HepG2 (cell line): ENCODE results near the gene USP2. TPM values are rescaled to one million over a fixed set of nuclear protein-coding genes. Genes with fewer than 3 reads are reported as not detected.

Experiments used
- ATAC-seq: fragments of 200-7000 bp; cut with Tn5 transposase; 3 replicates; pipeline ENCODE4 v1.9.1; 2020; ENCODE audit warnings: mild to moderate bottlenecking, moderate library complexity
- BruUV-seq: library from RNA; stranded (reverse); fragments of 400-500 nt; replicated peaks from 2 replicates; lab custom pipeline; 2021; lab: Mats Ljungman, UMichigan
- CTCF ChIA-PET: fragments of 300-600 bp; formaldehyde crosslinking; extraction: SDS; loops from one replicate; lab custom pipeline; 2021; ENCODE audit warnings: low total read pairs, inconsistent platforms, low intra/inter-chr PET ratio; lab: Yijun Ruan, JAX
- POLR2A ChIA-PET: fragments of 350-600 bp; sonication (Branson Sonifier 250); formaldehyde crosslinking; loops from one replicate; lab custom pipeline; 2020; ENCODE audit warnings: antibody characterized with exemption, inconsistent platforms; lab: Yijun Ruan, JAX
- DNase-seq: peaks from one replicate; pipeline ENCODE4 v3.0.0-alpha.2; 2015; ENCODE audit warnings: low spot score
- FAIRE-seq: peaks from 3 replicates; lab custom pipeline; 2011; peaks lifted over from hg19 to GRCh38; lab: Jason Lieb, UNC
- H2AFZ ChIP-seq: one replicate; pipeline ENCODE4 v1.6.1; 2011; ENCODE audit warnings: low read length, inconsistent platforms
- H3K27ac ChIP-seq: fragments of 300-600 bp; 3 replicates; pipeline ENCODE4 v1.8.0; 2011; ENCODE audit warnings: mixed run types, mild to moderate bottlenecking, mixed read lengths, low read length, inconsistent platforms; ENCODE audit not compliant: insufficient read depth; ENCODE audit errors: extremely low read length
- H3K27me3 ChIP-seq, 2 experiments: fragments of 200-600 bp in 1 of 2; 2 replicates in 1 of 2; 3 replicates in 1 of 2; pipeline versions ENCODE4 v1.6.0 to v1.8.0; 2011; ENCODE audit warnings: low read length in 2 of 2, mild to moderate bottlenecking in 2 of 2, moderate library complexity in 2 of 2, inconsistent platforms in 1 of 2; ENCODE audit not compliant: insufficient read depth in 2 of 2, control insufficient read depth in 1 of 2
- H3K36me3 ChIP-seq, 2 experiments: fragments of 200-600 bp in 1 of 2; replicated peaks in 1 of 2; 2 replicates in 1 of 2; 3 replicates in 1 of 2; pipeline versions ENCODE4 v1.5.1 to v1.8.0; 2011; ENCODE audit warnings: low read length in 2 of 2, inconsistent platforms in 1 of 2; ENCODE audit not compliant: insufficient read depth in 2 of 2, control insufficient read depth in 1 of 2
- H3K4me1 ChIP-seq: 2 replicates; pipeline ENCODE4 v1.5.1; 2012; ENCODE audit warnings: low read length, inconsistent platforms; ENCODE audit not compliant: insufficient read depth
- H3K4me2 ChIP-seq: 2 replicates; pipeline ENCODE4 v1.6.0; 2011; ENCODE audit warnings: low read depth, low read length, inconsistent platforms
- H3K4me3 ChIP-seq, 3 experiments: fragments of 200-600 bp in 1 of 3; sonication (generic), shearing (Covaris generic) in 1 of 3; replicated peaks in 1 of 3; 2 replicates each; pipeline ENCODE4 v1.5.1; 2011 to 2016; ENCODE audit warnings: low read length in 3 of 3, inconsistent platforms in 2 of 3, low read depth in 2 of 3, mild to moderate bottlenecking in 2 of 3, control low read depth in 1 of 3, mixed read lengths in 1 of 3; ENCODE audit not compliant: insufficient read depth in 1 of 3
- H3K79me2 ChIP-seq: one replicate; pipeline ENCODE4 v1.6.1; 2011; ENCODE audit warnings: low read length, inconsistent platforms; ENCODE audit not compliant: insufficient read depth
- H3K9ac ChIP-seq: 2 replicates; pipeline ENCODE4 v1.6.0; 2011; ENCODE audit warnings: mild to moderate bottlenecking, low read depth, low read length, inconsistent platforms; ENCODE audit not compliant: insufficient read depth
- H3K9me3 ChIP-seq: 2 replicates; pipeline ENCODE4 v1.5.1; 2012; ENCODE audit warnings: mild to moderate bottlenecking, low read length
- H4K20me1 ChIP-seq: 2 replicates; pipeline ENCODE4 v1.6.0; 2011; ENCODE audit warnings: inconsistent platforms, mild to moderate bottlenecking, low read length, moderate library complexity; ENCODE audit not compliant: insufficient read depth
- ARHGAP35 ChIP-seq: sonication (generic); formaldehyde crosslinking; IDR thresholded peaks from 2 replicates; pipeline ENCODE4 v1.9.0; 2022; ENCODE audit warnings: mild to moderate bottlenecking, inconsistent platforms, moderate library complexity, missing genetic modification reagents, borderline replicate concordance
- BCL6 ChIP-seq: IDR thresholded peaks from 2 replicates; pipeline ENCODE4 v1.6.1; 2016; ENCODE audit warnings: missing genetic modification reagents, missing compliant biosample characterization
- BHLHE40 ChIP-seq: IDR thresholded peaks from 2 replicates; pipeline ENCODE4 v1.6.1; 2011; ENCODE audit warnings: low read length, improper control_type of control experiment
- DBP ChIP-seq: sonication (generic); formaldehyde crosslinking; IDR thresholded peaks from 2 replicates; pipeline ENCODE4 v1.4.0; 2020; ENCODE audit warnings: missing genetic modification reagents; ENCODE audit errors: not compliant biosample characterization
- FOXA1 ChIP-seq, 2 experiments: fragments of 450-650 bp in 1 of 2; sonication (generic) in 1 of 2; formaldehyde crosslinking in 1 of 2; IDR thresholded peaks; 2 replicates each; pipeline versions ENCODE4 v1.4.0 to v1.6.1; 2016 to 2020; ENCODE audit warnings: missing genetic modification reagents in 1 of 2
- FOXA3 ChIP-seq: IDR thresholded peaks from 2 replicates; pipeline ENCODE4 v1.6.1; 2016; ENCODE audit warnings: missing genetic modification reagents, missing compliant biosample characterization
- HNF4A ChIP-seq: sonication (generic); formaldehyde crosslinking; IDR thresholded peaks from 2 replicates; pipeline ENCODE4 v1.4.0; 2020; ENCODE audit warnings: missing genetic modification reagents
- MED1 ChIP-seq: sonication (generic); formaldehyde crosslinking; IDR thresholded peaks from 2 replicates; pipeline ENCODE4 v1.4.0; 2020; ENCODE audit warnings: missing genetic modification reagents
- RARA ChIP-seq: IDR thresholded peaks from 2 replicates; pipeline ENCODE4 v1.6.1; 2016; ENCODE audit warnings: missing genetic modification reagents, missing compliant biosample characterization
- SP5 ChIP-seq: IDR thresholded peaks from 2 replicates; pipeline ENCODE4 v1.6.1; 2016; ENCODE audit warnings: low read depth, borderline replicate concordance
- SRSF1 ChIP-seq: fragments of 200-400 bp; formaldehyde crosslinking; optimal IDR thresholded peaks from 2 replicates; pipeline ENCODE3; 2017; ENCODE audit warnings: mild to moderate bottlenecking, low read depth, low read length, moderate library complexity
- TBX2 ChIP-seq: sonication (generic); formaldehyde crosslinking; IDR thresholded peaks from 2 replicates; pipeline ENCODE4 v1.5.0; 2020; ENCODE audit warnings: missing genetic modification reagents, mild to moderate bottlenecking, borderline replicate concordance
- ZMAT3 ChIP-seq: sonication (generic); formaldehyde crosslinking; conservative IDR thresholded peaks from 2 replicates; pipeline ENCODE4 v1.7.0; 2021; ENCODE audit warnings: missing genetic modification reagents
- ZNF33A ChIP-seq: sonication (generic); formaldehyde crosslinking; IDR thresholded peaks from 2 replicates; pipeline ENCODE4 v1.5.1; 2020; ENCODE audit warnings: missing genetic modification reagents, mild to moderate bottlenecking, moderate library complexity, borderline replicate concordance
- ZNF468 ChIP-seq: sonication (generic); formaldehyde crosslinking; IDR thresholded peaks from 2 replicates; pipeline ENCODE4 v1.8.0; 2022; ENCODE audit warnings: mild to moderate bottlenecking, moderate library complexity, missing genetic modification reagents
- ZNF580 ChIP-seq: IDR thresholded peaks from 2 replicates; pipeline ENCODE4 v1.6.1; 2016; ENCODE audit warnings: low read depth, borderline replicate concordance
- ZNF644 ChIP-seq: IDR thresholded peaks from 2 replicates; pipeline ENCODE4 v1.6.1; 2016; ENCODE audit warnings: low read depth
- WGBS: methylation state at CpG from one replicate; pipeline ENCODE4 v1.1.6; 2017; ENCODE audit warnings: low lambda C conversion rate; 5-methylcytosine and 5-hydroxymethylcytosine counted together
- in situ Hi-C: cut with HindIII; loops from 2 replicates; pipeline ENCODE4 v1.10.0; 2017; ENCODE audit warnings: low pct_unique_long_range_greater_than_20kb; ENCODE audit not compliant: extremely low pct_ligation_motif_present
- intact Hi-C: fragments of 100-400 bp; cut with micrococcal nuclease; formaldehyde crosslinking; loops from one replicate; pipeline ENCODE4 v1.10.0; 2022; ENCODE audit not compliant: unreplicated experiment
- polyA plus RNA-seq, 8 experiments: library from polyadenylated mRNA; depleted of rRNA in 3 of 8; stranded (reverse) in 7 of 8; unstranded in 1 of 8; fragments of >200 nt; fragmentation: Illumina TruSeq in 4 of 8; extraction: Trizol in 4 of 8; gene quantifications; 2 replicates each; pipeline versions ENCODE4 v1.2.1 to v1.2.3, GENCODE V29; 2011 to 2016; ENCODE audit warnings: low read depth in 4 of 8, missing spikeins in 1 of 8, mixed read lengths in 1 of 8; ENCODE audit not compliant: insufficient read depth in 1 of 8
- total RNA-seq, 5 experiments: library from RNA; depleted of rRNA; stranded (reverse); fragments of >200 nt; fragmentation: Illumina TruSeq; extraction: Trizol; gene quantifications; 2 replicates each; pipeline ENCODE4 v1.2.3, GENCODE V29; 2016; ENCODE audit warnings: low read depth in 1 of 5

USP2 gene
- total and polyA plus RNA-seq, 2 of the 13 experiments (the other 11 are each of a cell fraction or from before 2014, with no cell fraction given) = 2.5 to 6.0 TPM

- no peak overlapping the region for H2AFZ ChIP-seq
- 73% methylated on average over 9 of the region's 9 CpGs for WGBS
- CTCF ChIA-PET = no interaction called here
Measured at GRCh38 chr11:119355091-119355843, 26.2 kb downstream of the USP2 start.

GRCh38 chr11:119352857-119353260, 28.6 kb downstream of the USP2 start:
- H3K27me3 ChIP-seq = 0 out of 5 replicates have a peak, but pooled peaks cover 0 to 3% of the 10 kb centered on the region in 2 experiments
- H3K4me1 ChIP-seq = peaks cover 61% of the 10 kb centered on the region
- intact Hi-C loops = loop anchor here (2.0 kb wide), 1 partner anchor 16 kb away; no protein-coding TSS in a partner anchor
- no peaks in the 10 kb centered on the region for H4K20me1 ChIP-seq
- no peak overlapping the region for H2AFZ ChIP-seq
- H3K79me2 ChIP-seq = no peaks in the 10 kb centered on the region
- H3K9me3 ChIP-seq = no peaks in the 10 kb centered on the region
- CTCF ChIA-PET = interaction anchor here (1.5 kb wide), 1 partner anchor 14 kb away, joined by 4 read pairs; no protein-coding TSS in a partner anchor
- POLR2A ChIA-PET = interaction anchor here (0.6 to 1.9 kb wide), 9 partner anchors 8 to 746 kb away, joined by 3 to 21 read pairs (median 3); partner anchors contain the start of genes PHLDB1 and USP2
- H3K9ac ChIP-seq = peak overlapping the region; percentile 45; the same call in 1 of the 2 replicates
- peaks cover 2 to 12% of the 10 kb centered on the region in 2 experiments; a peak in 3 of 5 replicates for H3K36me3 ChIP-seq
- WGBS = 0% methylated on average over 4 of the region's 4 CpGs
- peak overlapping the region; percentile 48 for H3K27ac ChIP-seq
- H3K4me2 ChIP-seq = peak overlapping the region; percentile 59
- BruUV-seq = no TSS peak
- H3K4me3 ChIP-seq = no peak overlapping the region
- FAIRE-seq = peak; percentile 92
- peak; percentile 92 for DNase-seq
- peak; percentile 82 for ATAC-seq
- in situ Hi-C loops = no loop called here
- TF ChIP-seq ZMAT3 (no peak), MED1 (CRISPR knock-in tag) (peak; percentile 31; the same call in 1 of the 2 replicates), ARHGAP35 (CRISPR knock-in tag) (no peak), ZNF580 (CRISPR knock-in tag) (peak; percentile 41; the same call in 1 of the 2 replicates), SRSF1 (no peak), ZNF468 (CRISPR knock-in tag) (no peak), DBP (CRISPR knock-in tag) (no peak), SP5 (peak; percentile 70), TBX2 (CRISPR knock-in tag) (peak; percentile 21; the same call in 1 of the 2 replicates)

More at GRCh38 chr11:119355091-119355843, 26.2 kb downstream of the USP2 start:
- H3K9ac ChIP-seq = no peak overlapping the region; the same call in 1 of the 2 replicates
- ATAC-seq (no peak), DNase-seq (no peak), FAIRE-seq (no peak)
- in situ Hi-C loops = no loop called here
- H3K4me1 ChIP-seq = peaks cover 60% of the 10 kb centered on the region
- H3K27me3 ChIP-seq = 0 out of 5 replicates have a peak, but pooled peaks cover 0 to under 1% of the 10 kb centered on the region in 2 experiments
- BruUV-seq = no TSS peak
- no peak overlapping the region for H3K27ac ChIP-seq
- 0 out of 2 replicates have a peak overlapping the region, but pooled peaks have one; percentile 15 for H3K4me2 ChIP-seq
- TF ChIP-seq BHLHE40 (no peak), HNF4A (CRISPR knock-in tag) (0 out of 2 replicates have a peak, but pooled peaks have one; percentile 16), SP5 (no peak), RARA (CRISPR knock-in tag) (0 out of 2 replicates have a peak, but pooled peaks have one; percentile 30), ZNF33A (CRISPR knock-in tag) (no peak), FOXA3 (CRISPR knock-in tag) (peak; percentile 43), BCL6 (CRISPR knock-in tag) (peak; percentile 21; the same call in 1 of the 2 replicates), FOXA1 (IDR thresholded peaks at IDR 0.05) (no peak), FOXA1 (CRISPR knock-in tag; IDR thresholded peaks at IDR 0.05) (peak; percentile 27; the same call in 1 of the 2 replicates), ZNF644 (CRISPR knock-in tag) (no peak)
- no peaks in the 10 kb centered on the region for H3K9me3 ChIP-seq
- intact Hi-C loops = no loop called here
- H3K4me3 ChIP-seq = no peak overlapping the region
- no peaks in the 10 kb centered on the region for H4K20me1 ChIP-seq
- H3K79me2 ChIP-seq = no peaks in the 10 kb centered on the region
- H3K36me3 ChIP-seq = peaks cover 7 to 31% of the 10 kb centered on the region in 2 experiments; a peak in 4 of 5 replicates
- POLR2A ChIA-PET = interaction anchor here (0.9 to 4.2 kb wide), 2 partner anchors 13 to 26 kb away, joined by 3 to 16 read pairs; partner anchors contain the start of gene USP2
